IMR-90 (cell line): Measurements from ENCODE around the gene HNRNPL. TPM values are rescaled to one million over a fixed set of nuclear protein-coding genes. Genes with fewer than 3 reads are reported as not detected.
A peak's percentile ranks its signal among the peaks of the same experiment; 100 is the strongest.

Experiments
- ATAC-seq: fragments of 200-7000 bp; cut with Tn5 transposase; 2 replicates; pipeline ENCODE4 v1.9.1; 2020; ENCODE audit warnings: low read depth, mild to moderate bottlenecking, moderate library complexity
- BruUV-seq: library from RNA; stranded (reverse); fragments of 400-500 nt; replicated peaks from 2 replicates; lab custom pipeline; 2021; lab: Mats Ljungman, UMichigan
- CTCF ChIA-PET: fragments of 300-600 bp; formaldehyde crosslinking; extraction: SDS; loops from one replicate; lab custom pipeline; 2021; ENCODE audit warnings: antibody characterized with exemption; lab: Yijun Ruan, JAX
- POLR2A ChIA-PET: fragments of 300-600 bp; sonication (Branson Sonifier 250); formaldehyde crosslinking; loops from one replicate; lab custom pipeline; 2022; ENCODE audit warnings: antibody characterized with exemption; ENCODE audit not compliant: unreplicated experiment; lab: Charles Lee
- DNase-seq: peaks from one replicate; pipeline ENCODE4 v3.0.0; 2013
- H2AFZ ChIP-seq: replicated peaks from 2 replicates; pipeline ENCODE3; 2013; ENCODE audit warnings: low read length, mild to moderate bottlenecking; ENCODE audit not compliant: poor library complexity
- H2AK5ac ChIP-seq: 2 replicates; pipeline ENCODE4 v1.6.1; 2013; ENCODE audit warnings: low read depth, low read length, inconsistent platforms
- H2AK9ac ChIP-seq: replicated peaks from 2 replicates; pipeline ENCODE3; 2013; ENCODE audit warnings: mild to moderate bottlenecking, low read depth, low read length, moderate library complexity; ENCODE audit not compliant: poor library complexity
- H2BK120ac ChIP-seq: 2 replicates; pipeline ENCODE4 v1.6.1; 2013; ENCODE audit warnings: low read depth, low read length, inconsistent platforms
- H2BK15ac ChIP-seq: 3 replicates; pipeline ENCODE4 v1.6.1; 2013; ENCODE audit warnings: low read depth, low read length, inconsistent platforms
- H2BK20ac ChIP-seq: 2 replicates; pipeline ENCODE4 v1.6.1; 2013; ENCODE audit warnings: low read depth, mild to moderate bottlenecking, inconsistent platforms, low read length, moderate library complexity
- H2BK5ac ChIP-seq: 2 replicates; pipeline ENCODE4 v1.6.1; 2013; ENCODE audit warnings: mild to moderate bottlenecking, low read depth, low read length, inconsistent platforms; ENCODE audit not compliant: poor library complexity, severe bottlenecking
- H3K14ac ChIP-seq: replicated peaks from 2 replicates; pipeline ENCODE4 v1.6.1; 2013; ENCODE audit warnings: low read depth, low read length, inconsistent platforms
- H3K18ac ChIP-seq: 2 replicates; pipeline ENCODE4 v1.6.1; 2013; ENCODE audit warnings: low read depth, low read length, control low read depth
- H3K23ac ChIP-seq: 2 replicates; pipeline ENCODE4 v1.6.1; 2013; ENCODE audit warnings: low read depth, low read length, inconsistent platforms
- H3K27ac ChIP-seq: 2 replicates; pipeline ENCODE4 v1.5.1; 2013; ENCODE audit warnings: mild to moderate bottlenecking, control low read depth, low read length; ENCODE audit not compliant: insufficient read depth
- H3K27me3 ChIP-seq: 2 replicates; pipeline ENCODE4 v1.6.1; 2013; ENCODE audit warnings: low read length; ENCODE audit not compliant: control insufficient read depth, insufficient read depth
- H3K36me3 ChIP-seq: 2 replicates; pipeline ENCODE4 v1.6.1; 2013; ENCODE audit warnings: low read length, mixed read lengths; ENCODE audit not compliant: control insufficient read depth, insufficient read depth
- H3K4ac ChIP-seq: 2 replicates; pipeline ENCODE4 v1.6.1; 2013; ENCODE audit warnings: low read depth, low read length, inconsistent platforms
- H3K4me1 ChIP-seq: 2 replicates; pipeline ENCODE4 v1.6.1; 2013; ENCODE audit warnings: low read length, mixed read lengths; ENCODE audit not compliant: control insufficient read depth, insufficient read depth
- H3K4me2 ChIP-seq: 2 replicates; pipeline ENCODE4 v1.6.1; 2013; ENCODE audit warnings: low read depth, mild to moderate bottlenecking, control low read depth, low read length, moderate library complexity
- H3K4me3 ChIP-seq: 2 replicates; pipeline ENCODE4 v1.5.1; 2013; ENCODE audit warnings: low read depth, mild to moderate bottlenecking, control low read depth, low read length, moderate library complexity; ENCODE audit not compliant: insufficient read depth
- H3K56ac ChIP-seq: 2 replicates; pipeline ENCODE4 v1.6.1; 2013; ENCODE audit warnings: low read length, inconsistent platforms; ENCODE audit not compliant: insufficient read depth; ENCODE audit errors: extremely low read depth
- H3K79me1 ChIP-seq, 2 experiments: 2 replicates each; pipeline ENCODE4 v1.6.1; 2013; ENCODE audit warnings: low read length in 2 of 2, inconsistent platforms in 1 of 2, low read depth in 1 of 2
- H3K9ac ChIP-seq: 2 replicates; pipeline ENCODE4 v1.6.1; 2013; ENCODE audit warnings: low read depth, low read length, control low read depth
- H3K9me1 ChIP-seq: 2 replicates; pipeline ENCODE4 v1.6.1; 2013; ENCODE audit warnings: low read length, inconsistent platforms; ENCODE audit not compliant: insufficient read depth
- H3K9me3 ChIP-seq: 2 replicates; pipeline ENCODE4 v1.6.1; 2013; ENCODE audit warnings: low read length; ENCODE audit not compliant: control insufficient read depth, insufficient read depth
- H4K20me1 ChIP-seq: 2 replicates; pipeline ENCODE4 v1.6.1; 2013; ENCODE audit warnings: low read length, inconsistent platforms; ENCODE audit not compliant: insufficient read depth
- H4K5ac ChIP-seq: 2 replicates; pipeline ENCODE4 v1.6.1; 2013; ENCODE audit warnings: mild to moderate bottlenecking, low read depth, low read length, control low read depth
- H4K8ac ChIP-seq, 2 experiments: 2 replicates each; pipeline ENCODE4 v1.6.1; 2013; ENCODE audit warnings: low read depth in 2 of 2, low read length in 2 of 2, control low read depth in 1 of 2, inconsistent platforms in 1 of 2
- H4K91ac ChIP-seq: 2 replicates; pipeline ENCODE4 v1.6.1; 2013; ENCODE audit warnings: low read depth, low read length, inconsistent platforms; ENCODE audit not compliant: insufficient read depth
- BHLHE40 ChIP-seq: fragments of 150-350 bp; IDR thresholded peaks from 2 replicates; pipeline ENCODE4 v1.6.1; 2016; ENCODE audit warnings: mild to moderate bottlenecking, low read depth, low read length
- CEBPB ChIP-seq: IDR thresholded peaks from 2 replicates; pipeline ENCODE4 v1.6.1; 2012; ENCODE audit warnings: low read depth, low read length, improper control_type of control experiment
- CHD1 ChIP-seq: IDR thresholded peaks from 2 replicates; pipeline ENCODE4 v1.6.1; 2012; ENCODE audit warnings: low read depth, low read length, improper control_type of control experiment
- CTCF ChIP-seq: conservative IDR thresholded peaks from 2 replicates; pipeline ENCODE4 v1.5.1; 2012; ENCODE audit warnings: mild to moderate bottlenecking, low read depth, low read length, improper control_type of control experiment
- MXI1 ChIP-seq: IDR thresholded peaks from 2 replicates; pipeline ENCODE4 v1.6.1; 2012; ENCODE audit warnings: low read depth, mild to moderate bottlenecking, low read length, moderate library complexity, borderline replicate concordance
- NFE2L2 ChIP-seq: fragments of 150-350 bp; IDR thresholded peaks from 2 replicates; pipeline ENCODE4 v1.6.1; 2016; ENCODE audit warnings: low read depth, mild to moderate bottlenecking, low read length
- POLR2A ChIP-seq: IDR thresholded peaks from 2 replicates; pipeline ENCODE4 v1.6.1; 2012; ENCODE audit warnings: mild to moderate bottlenecking, low read depth, low read length
- RAD21 ChIP-seq: IDR thresholded peaks from 2 replicates; pipeline ENCODE4 v1.6.1; 2012; ENCODE audit warnings: low read length, improper control_type of control experiment
- RCOR1 ChIP-seq: IDR thresholded peaks from 2 replicates; pipeline ENCODE4 v1.6.1; 2012; ENCODE audit warnings: mild to moderate bottlenecking, low read length, improper control_type of control experiment; ENCODE audit not compliant: insufficient replicate concordance
- USF2 ChIP-seq: fragments of 150-350 bp; IDR thresholded peaks from 2 replicates; pipeline ENCODE4 v1.6.1; 2017; ENCODE audit warnings: mild to moderate bottlenecking, antibody characterized with exemption, low read length, low read depth
- WGBS, 2 experiments: methylation state at CpG; one replicate each; pipeline versions ENCODE4 v1.1.5 to v1.1.7; 2013; ENCODE audit warnings: missing lambda C conversion rate in 2 of 2; ENCODE audit not compliant: insufficient read length in 1 of 2; ENCODE audit errors: extremely low coverage in 2 of 2; 5-methylcytosine and 5-hydroxymethylcytosine counted together
- dilution Hi-C: fragments of 300-500 bp; cut with HindIII; formaldehyde crosslinking; loops from one replicate; pipeline ENCODE4 v1.14.3; 2018; ENCODE audit warnings: low sequenced_read_pairs; ENCODE audit not compliant: unreplicated experiment
- in situ Hi-C: fragments of 300-500 bp; cut with MboI; formaldehyde crosslinking; loops from 3 replicates; pipeline ENCODE4 v1.14.3; 2019; ENCODE audit warnings: low sequenced_read_pairs, inconsistent platforms, mixed read lengths
- intact Hi-C: fragments of 100-400 bp; cut with micrococcal nuclease; formaldehyde crosslinking; loops from 2 replicates; pipeline ENCODE4 v1.10.0; 2022
- polyA plus RNA-seq, 3 experiments: library from polyadenylated mRNA; depleted of rRNA; stranded (reverse); fragments of >200 nt; gene quantifications; 2 replicates each; pipeline ENCODE4 v1.2.3, GENCODE V29; 2012; ENCODE audit warnings: low replicate concordance in 1 of 3
- total RNA-seq: library from RNA; depleted of rRNA; stranded (reverse); fragments of >200 nt; gene quantifications from 2 replicates; pipeline ENCODE4 v1.2.3, GENCODE V29; 2012

Gene HNRNPL
- total and polyA plus RNA-seq, 2 of the 4 experiments (the other 2 are of a cell fraction): 277 to 429 TPM

GRCh38 chr19:38801359-38802095, 48.3 kb downstream of the HNRNPL start (continued):
- TF ChIP-seq BHLHE40 (no peak), POLR2A (no peak)

GRCh38 chr19:38800577-38801347, 49.0 kb downstream of the HNRNPL start:
- dilution Hi-C loops: no loop called here
- 100% methylated on average over 2 to 3 of the region's 5 CpGs for WGBS, 2 experiments
- no peak overlapping the region for H3K9ac ChIP-seq
- TF ChIP-seq RAD21: no peak
- TF ChIP-seq CHD1: no peak
- no peak for TF ChIP-seq CTCF
- no peak for TF ChIP-seq CEBPB
- no peak for TF ChIP-seq RCOR1
- TF ChIP-seq USF2: no peak
- no peak for TF ChIP-seq NFE2L2
- no peak for TF ChIP-seq BHLHE40
- TF ChIP-seq MXI1: no peak
- no peak for TF ChIP-seq POLR2A

More at GRCh38 chr19:38800577-38801347, 49.0 kb downstream of the HNRNPL start:
- in situ Hi-C loops (no loop called here), intact Hi-C loops (no loop called here)
- no peak overlapping the region for H2AK9ac ChIP-seq
- peaks cover 5% of the 10 kb centered on the region; the same call in 1 of the 2 replicates for H3K9me1 ChIP-seq
- CTCF ChIA-PET: interaction anchor here (1.4 kb wide), 1 partner anchor 397 kb away, joined by 3 read pairs; no protein-coding TSS in a partner anchor
- peak overlapping the region; percentile 10 for H2BK5ac ChIP-seq
- no peaks in the 10 kb centered on the region for H3K9me3 ChIP-seq
- peaks cover 2% of the 10 kb centered on the region; the same call in 1 of the 2 replicates for H3K27me3 ChIP-seq
- no peaks in the 10 kb centered on the region for H3K79me1 ChIP-seq
- H4K91ac ChIP-seq: no peak overlapping the region
- H2BK20ac ChIP-seq: peak overlapping the region; percentile 62; the same call in 1 of the 2 replicates
- no peak overlapping the region for H4K8ac ChIP-seq
- no peak overlapping the region for H2AK5ac ChIP-seq
- no peak overlapping the region for H3K56ac ChIP-seq
- no TSS peak for BruUV-seq
- H3K23ac ChIP-seq: no peak overlapping the region
- no peak overlapping the region for H2BK15ac ChIP-seq
- no peak overlapping the region for H3K4me2 ChIP-seq
- no peak for DNase-seq
- H3K18ac ChIP-seq: no peak overlapping the region
- H3K36me3 ChIP-seq: no peaks in the 10 kb centered on the region
- H4K20me1 ChIP-seq: no peaks in the 10 kb centered on the region; the same call in 1 of the 2 replicates
- no peak overlapping the region for H3K14ac ChIP-seq
- 0 out of 2 replicates have a peak, but pooled peaks cover 2% of the 10 kb centered on the region for H3K4me1 ChIP-seq
- H4K5ac ChIP-seq: no peak overlapping the region
- no peak overlapping the region for H3K27ac ChIP-seq
- POLR2A ChIA-PET: no interaction called here
- H3K4ac ChIP-seq: peak overlapping the region; percentile 13; the same call in 1 of the 2 replicates
- ATAC-seq: no peak
- H2BK120ac ChIP-seq: peak overlapping the region; percentile 39
- H2AFZ ChIP-seq: no peak overlapping the region
- H3K4me3 ChIP-seq: no peak overlapping the region
